Stimulated activated CD4-positive, alpha-beta T cell treated with anti-CD3 and anti-CD28 coated beads, Interleukin-1b, Interleukin-23, amount 100 ng/mL, for 1 hour (primary cell): ENCODE data around the gene GDE1.

Experiments
- DNase-seq, 2 donors: peaks; one replicate each; pipeline ENCODE4 v3.0.0-alpha.2; 2020; ENCODE audit warnings: low read depth in 2 of 2

Gene GDE1

DNA sequence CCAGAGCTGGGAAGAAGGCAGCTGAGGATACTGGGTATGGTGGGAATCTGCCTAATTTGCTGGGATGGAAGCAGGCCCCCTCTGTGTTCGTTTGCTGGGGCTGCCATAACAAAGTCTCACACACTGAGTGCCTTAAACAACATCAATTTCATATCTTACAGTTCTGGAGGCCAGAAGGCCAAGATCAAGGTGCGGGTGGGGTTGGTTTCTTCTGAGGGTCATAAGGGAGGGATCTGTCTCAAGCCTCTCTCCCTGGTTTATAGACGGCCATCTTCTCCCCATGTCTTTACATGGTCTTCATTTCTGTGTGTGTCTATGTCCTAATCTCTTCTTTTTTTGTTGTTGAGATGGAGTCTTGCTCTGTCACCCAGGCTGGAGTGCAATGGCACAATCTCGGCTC is 35.8 kb downstream of the GDE1 start:
- no peak for DNase-seq

DNA sequence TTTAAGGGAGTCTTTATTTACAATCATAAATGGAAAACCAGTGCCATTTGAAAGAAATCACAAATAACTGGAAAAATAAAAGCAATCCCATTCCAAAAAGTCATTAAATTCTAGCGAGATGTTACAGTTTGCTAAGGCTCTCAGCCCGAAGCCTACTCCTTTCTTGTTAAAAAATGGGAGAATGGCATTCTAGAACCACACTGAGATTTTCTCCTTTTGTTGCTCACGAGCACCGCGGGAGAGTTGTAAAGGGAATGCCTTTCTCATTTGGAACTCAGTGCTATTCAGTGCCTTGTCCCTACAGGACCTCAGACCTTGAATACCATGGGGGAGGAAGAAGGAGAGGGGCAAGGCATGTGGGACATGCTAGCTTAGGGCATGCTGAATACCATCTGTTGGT is 36.3 kb downstream of the GDE1 start:
- no peak for DNase-seq

DNA sequence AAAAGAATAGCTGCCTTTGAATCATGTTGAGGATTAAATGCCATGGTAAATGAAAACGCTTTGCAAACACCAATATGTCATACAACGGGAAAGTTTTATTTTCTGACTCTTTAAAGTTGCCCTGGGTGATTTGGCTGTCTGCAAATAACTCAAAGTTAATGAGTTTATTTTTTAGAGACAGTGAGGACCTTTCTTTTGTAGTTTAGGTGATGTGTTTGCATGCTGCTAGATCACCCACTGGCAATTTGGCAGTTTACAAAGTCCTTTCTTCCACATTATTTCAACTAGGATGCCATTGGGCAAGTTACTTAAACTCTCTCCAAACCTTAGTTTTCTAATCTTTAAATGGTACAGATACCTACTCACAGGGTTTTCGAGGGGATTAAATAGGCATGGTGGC is 37.8 kb downstream of the GDE1 start:
- no peak for DNase-seq

DNA sequence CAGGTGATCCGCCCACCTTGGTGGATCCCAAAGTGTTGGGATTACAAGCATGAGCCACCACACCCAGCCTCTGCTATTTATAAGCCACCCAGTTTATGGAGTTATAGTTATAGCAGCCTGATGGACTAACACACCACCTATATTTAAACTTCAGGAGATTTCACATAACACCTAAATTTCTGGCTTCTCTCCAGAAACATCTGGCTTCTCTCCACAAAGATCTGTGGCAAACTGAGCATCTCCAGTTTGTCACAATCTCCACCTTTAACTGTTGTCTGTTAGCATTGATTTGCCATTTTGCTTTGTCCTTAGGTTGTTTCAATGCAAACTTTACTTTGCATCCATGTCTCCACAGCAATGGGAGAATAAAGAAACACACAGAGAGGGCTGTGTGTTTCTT is 39.6 kb downstream of the GDE1 start:
- DNase-seq = no peak

DNA sequence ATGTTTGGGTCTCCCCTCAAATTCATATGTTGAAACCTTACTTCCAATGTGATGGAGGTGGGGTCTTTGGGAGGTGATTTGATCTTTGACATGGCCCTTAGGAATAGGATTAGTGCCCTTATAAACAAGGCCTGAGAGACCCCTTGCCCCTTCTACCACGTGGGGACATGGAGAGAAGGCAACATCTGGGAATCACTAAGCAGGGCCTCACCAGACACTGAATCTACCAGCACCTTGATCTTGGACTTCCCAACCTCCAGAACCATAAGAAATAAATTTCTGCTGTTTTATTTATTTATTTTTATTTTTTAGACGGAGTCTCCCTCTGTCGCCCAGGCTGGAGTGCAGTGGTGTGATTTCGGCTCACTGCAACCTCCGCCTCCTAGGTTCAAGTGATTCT is 40.1 kb downstream of the GDE1 start:
- DNase-seq = no peak

DNA sequence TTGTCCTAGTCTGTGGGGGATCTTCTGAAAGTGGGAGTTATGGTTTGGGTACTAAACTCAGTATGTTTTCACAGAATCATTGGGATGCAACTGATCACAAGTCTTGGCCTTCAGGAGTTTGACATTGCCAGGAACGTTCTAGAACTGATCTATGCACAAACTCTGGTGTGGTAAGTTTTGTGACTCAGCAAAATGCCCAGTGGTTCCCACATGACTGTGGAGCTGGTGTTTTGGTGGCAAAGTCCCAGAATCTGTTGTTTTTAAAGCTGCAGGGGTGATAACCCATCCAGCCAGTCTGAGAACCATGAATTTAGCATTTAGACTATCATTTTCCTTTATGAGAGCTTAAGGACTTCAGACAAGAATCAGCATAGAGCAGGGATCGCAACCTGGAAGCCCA is 40.6 kb downstream of the GDE1 start:
- no peak for DNase-seq

DNA sequence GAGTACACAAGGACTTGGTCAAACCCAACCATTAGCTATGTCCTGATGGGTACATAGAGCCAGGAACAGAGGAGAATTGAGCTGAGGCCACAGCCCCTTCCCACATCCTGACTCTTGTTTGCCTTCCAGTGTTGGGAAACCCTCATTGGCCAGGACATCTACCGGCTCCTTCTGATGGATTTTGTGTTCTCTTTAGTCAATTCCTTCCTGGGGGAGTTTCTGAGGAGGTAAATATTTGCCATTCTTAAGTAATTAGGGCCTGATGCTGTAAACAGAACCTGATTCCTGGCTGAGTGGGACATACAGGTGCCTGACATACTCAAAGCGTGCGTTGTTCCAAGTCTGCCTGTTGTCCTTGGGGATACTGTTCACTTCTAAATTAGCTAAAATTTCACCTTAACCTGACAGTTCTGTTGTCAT is 42.6 kb downstream of the GDE1 start:
- no peak for DNase-seq

DNA sequence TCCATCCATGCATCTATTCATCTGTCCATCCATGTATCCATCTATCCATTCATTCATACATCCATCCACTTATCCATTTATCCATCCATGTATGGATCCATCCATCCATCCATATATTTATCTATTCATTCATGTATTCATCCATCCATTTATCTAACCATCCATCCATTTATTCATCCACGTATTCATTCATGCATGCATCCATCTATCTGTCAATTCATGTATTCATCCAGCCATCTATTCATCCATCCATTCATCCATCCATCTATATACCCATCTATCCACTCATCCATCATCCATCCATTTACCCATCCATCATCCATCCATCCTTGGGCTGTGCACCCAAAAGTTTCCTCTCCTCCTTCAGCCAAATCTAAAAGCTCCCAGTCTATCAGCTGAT is 43.4 kb downstream of the GDE1 start:
- DNase-seq = no peak

DNA sequence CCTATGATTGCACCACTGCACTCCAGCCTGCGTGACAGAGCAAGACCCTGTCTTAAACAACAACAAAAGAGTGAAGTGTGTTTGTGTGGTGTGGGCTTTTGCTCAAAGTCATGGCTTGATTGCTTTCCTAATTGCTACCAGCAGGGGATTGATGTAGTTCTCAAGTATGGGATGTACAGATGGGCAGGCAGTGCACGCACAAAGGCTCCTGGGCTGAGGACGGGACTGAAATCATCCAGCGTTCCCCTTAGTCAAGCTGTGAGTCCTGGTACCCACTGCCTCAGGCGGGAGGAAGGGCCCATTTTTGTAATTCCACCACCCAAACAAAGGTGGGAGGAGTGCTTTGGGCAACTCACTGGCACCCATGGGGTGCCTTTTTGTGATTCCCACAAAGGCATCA is 47.3 kb downstream of the GDE1 start:
- no peak for DNase-seq

DNA sequence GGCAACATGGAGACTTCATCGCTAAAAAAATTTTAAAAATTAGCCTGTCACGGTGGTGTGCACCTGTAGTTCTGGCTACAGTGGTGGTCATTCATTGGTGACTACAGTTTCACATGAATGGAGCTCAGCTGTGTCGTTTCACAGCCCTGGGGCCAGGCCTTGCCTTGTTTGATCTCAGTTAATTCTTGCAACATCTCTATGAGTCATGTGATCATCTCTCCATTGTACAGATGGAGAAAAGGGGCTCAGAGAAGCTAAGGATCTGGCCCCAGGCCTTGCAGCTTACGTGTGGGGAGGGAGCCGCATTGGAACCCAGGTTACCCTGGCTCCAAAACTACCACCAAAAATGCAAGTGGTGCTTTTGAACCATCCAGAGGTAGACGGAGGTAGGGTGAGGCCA is 49.4 kb downstream of the GDE1 start:
- no peak for DNase-seq

DNA sequence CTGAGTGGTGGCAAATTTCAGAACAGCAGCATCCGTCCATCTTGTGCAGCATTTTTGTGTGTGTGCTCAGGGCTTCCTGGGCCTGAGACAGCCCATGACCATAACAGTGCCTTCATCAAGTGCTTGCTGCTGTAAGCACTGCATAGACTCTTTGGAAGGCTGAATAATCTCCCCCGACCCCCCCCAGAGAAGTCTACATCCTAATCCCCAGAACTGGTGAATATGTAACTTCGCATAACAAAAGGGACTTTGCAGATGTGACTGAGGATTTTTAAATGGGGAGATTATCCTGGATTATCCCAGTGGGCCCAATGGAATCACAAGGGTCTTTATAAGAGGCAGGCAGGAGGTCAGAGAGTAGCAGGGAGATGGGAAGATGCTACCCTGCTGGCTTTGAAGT is 53.6 kb downstream of the GDE1 start:
- DNase-seq = no peak

DNA sequence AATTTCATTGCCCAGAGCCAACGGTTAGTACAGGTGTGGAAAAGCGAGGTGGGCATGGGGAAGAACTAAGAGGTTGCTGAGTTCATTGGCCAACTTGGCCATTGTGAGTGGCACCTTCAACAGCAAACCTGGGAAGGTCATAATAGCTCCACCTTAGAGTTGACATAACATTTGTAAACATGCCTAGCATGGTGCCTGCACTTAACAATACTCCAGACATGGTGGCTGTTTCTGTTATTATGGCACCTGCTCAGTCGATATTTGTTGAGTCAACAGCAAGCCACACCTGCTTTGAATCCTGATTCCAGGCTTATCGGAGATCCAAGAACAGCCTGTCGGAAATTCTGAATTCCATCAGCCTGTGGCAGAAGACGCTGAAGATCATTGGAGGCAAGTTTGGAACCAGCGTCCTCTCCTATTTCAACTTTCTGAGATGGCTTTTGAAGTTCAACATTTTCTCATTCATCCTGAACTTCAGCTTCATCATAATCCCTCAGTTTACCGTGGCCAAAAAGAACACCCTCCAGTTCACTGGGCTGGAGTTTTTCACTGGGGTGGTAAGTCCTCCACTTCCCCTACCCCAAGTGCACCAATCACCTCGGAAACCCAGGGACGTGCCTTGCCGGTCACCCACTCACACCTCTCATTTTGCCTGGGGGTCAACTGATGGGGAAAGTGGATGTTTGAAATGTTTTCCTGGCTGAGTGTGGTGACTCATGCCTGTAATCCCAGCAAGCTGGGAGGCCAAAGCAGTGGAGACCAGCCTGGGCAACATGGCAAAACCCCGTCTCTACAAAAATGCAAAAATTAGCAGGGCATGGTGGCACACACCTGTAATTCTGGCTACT is 58.2 kb downstream of the GDE1 start:
- no peak for DNase-seq

DNA sequence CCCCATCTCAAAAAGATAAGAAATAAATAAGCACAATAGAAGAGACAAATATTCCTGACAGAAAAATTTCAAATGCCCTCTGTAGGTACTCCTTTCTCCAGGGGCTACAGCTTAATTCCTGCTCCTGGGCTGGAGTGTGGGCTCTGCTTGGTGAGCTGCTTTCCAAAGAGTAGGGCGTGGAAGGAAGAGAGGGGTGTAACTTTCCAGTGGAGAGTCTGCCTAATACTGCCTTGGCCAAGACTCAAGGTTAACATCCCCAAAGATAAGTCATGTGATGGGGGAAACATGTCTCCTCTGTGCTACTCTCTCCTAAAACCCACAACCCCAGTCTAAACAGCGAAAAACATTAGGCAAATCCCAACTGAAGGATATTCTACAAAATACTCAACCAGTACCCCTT is 61.5 kb downstream of the GDE1 start:
- no peak for DNase-seq

DNA sequence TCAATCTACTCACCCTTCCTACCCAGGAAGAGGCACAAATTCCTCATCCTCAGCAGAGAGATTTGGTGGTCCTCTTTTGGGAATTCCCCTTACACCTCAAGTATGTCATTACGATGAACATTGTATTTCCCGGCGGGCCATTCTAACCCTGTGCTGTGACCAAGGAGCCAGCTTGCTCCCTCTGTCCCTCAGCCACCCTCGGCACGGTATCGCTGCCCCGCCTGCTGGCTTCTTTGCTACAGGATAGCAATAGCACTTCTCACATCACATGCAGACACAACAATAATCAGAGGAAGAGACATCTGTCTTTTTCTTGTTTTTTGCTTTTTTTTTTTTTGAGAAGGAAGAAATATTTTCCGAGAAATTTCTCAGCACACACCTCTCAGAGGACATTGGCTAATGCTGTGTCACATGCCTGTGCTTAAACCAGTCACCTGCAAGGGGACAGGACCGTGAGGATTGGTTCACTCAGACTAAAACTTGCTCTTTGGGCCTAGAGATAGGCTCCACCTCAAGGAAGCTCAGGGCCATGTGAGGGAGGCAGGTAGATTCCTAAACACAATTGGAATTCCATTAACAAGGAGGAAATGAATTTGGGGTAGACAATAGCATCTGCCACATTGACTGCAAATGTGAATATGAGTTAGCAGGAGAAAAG is 63.0 kb downstream of the GDE1 start:
- no peak for DNase-seq
